Measurements from ENCODE around the gene SEC31B.

DNA sequence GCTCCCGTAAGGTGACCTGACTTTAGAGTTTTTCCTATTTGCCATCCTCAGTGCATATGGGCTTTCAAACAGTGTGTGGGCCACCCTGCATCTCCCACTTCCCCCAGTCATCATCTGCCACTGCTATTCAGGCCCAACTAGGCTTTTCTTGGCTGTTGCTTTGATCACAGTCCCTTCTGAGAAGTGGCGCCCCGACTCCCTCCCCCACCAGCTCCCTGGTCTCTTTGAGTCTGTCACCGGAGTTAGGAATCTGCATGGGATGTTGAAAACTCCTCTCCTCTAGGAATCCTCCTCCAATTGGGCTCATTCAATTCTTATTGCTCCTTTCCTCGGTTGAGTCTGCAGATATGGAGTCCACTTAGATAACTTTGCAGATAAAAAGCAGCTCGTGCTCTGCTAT lies 48.2 kb upstream of the SEC31B start:
- TF ChIP-seq CTCF (IDR thresholded peaks at IDR 0.05) = no peak
- TF ChIP-seq POLR2A (IDR thresholded peaks at IDR 0.05) = no peak

Data from Peyer's patch (tissue), 4 donors.